ENCODE results near the gene PID1.

PID1 gene

GRCh38 chr2:229231328-229231868, 39.7 kb downstream of the PID1 start:
- TF ChIP-seq CTCF (IDR thresholded peaks at IDR 0.05; ENCODE audit: borderline replicate concordance, control extremely low read depth, extremely low read depth, insufficient read depth, missing control alignments): no peak
- in situ Hi-C loops (cut with MboI; ENCODE audit: low sequenced_read_pairs, unreplicated experiment): no loop called here
- DNase-seq (ENCODE audit: low spot score): no peak

- in situ Hi-C loops (cut with MboI; ENCODE audit: low sequenced_read_pairs, unreplicated experiment): no loop called here
- DNase-seq (ENCODE audit: low spot score): no peak
- TF ChIP-seq CTCF (IDR thresholded peaks at IDR 0.05; ENCODE audit: borderline replicate concordance, control extremely low read depth, extremely low read depth, insufficient read depth, missing control alignments): no peak
These were observed 40.2 kb downstream of the PID1 start for GRCh38 chr2:229230911-229231310.

- TF ChIP-seq CTCF (IDR thresholded peaks at IDR 0.05; ENCODE audit: borderline replicate concordance, control extremely low read depth, extremely low read depth, insufficient read depth, missing control alignments): no peak
- in situ Hi-C loops (cut with MboI; ENCODE audit: low sequenced_read_pairs, unreplicated experiment): no loop called here
- no peak for DNase-seq (ENCODE audit: low spot score)
These were observed 40.8 kb downstream of the PID1 start for GRCh38 chr2:229230256-229230655.

GRCh38 chr2:229226382-229226781, 44.7 kb downstream of the PID1 start:
- TF ChIP-seq CTCF (IDR thresholded peaks at IDR 0.05; ENCODE audit: borderline replicate concordance, control extremely low read depth, extremely low read depth, insufficient read depth, missing control alignments): no peak
- in situ Hi-C loops (cut with MboI; ENCODE audit: low sequenced_read_pairs, unreplicated experiment): no loop called here
- no peak for DNase-seq (ENCODE audit: low spot score)

- no peak for DNase-seq (ENCODE audit: low spot score)
- in situ Hi-C loops (cut with MboI; ENCODE audit: low sequenced_read_pairs, unreplicated experiment): no loop called here
- TF ChIP-seq CTCF (IDR thresholded peaks at IDR 0.05; ENCODE audit: borderline replicate concordance, control extremely low read depth, extremely low read depth, insufficient read depth, missing control alignments): no peak
These were observed 48.0 kb downstream of the PID1 start for GRCh38 chr2:229223107-229223506.

- DNase-seq (ENCODE audit: low spot score): no peak
- TF ChIP-seq CTCF (IDR thresholded peaks at IDR 0.05; ENCODE audit: borderline replicate concordance, control extremely low read depth, extremely low read depth, insufficient read depth, missing control alignments): no peak
- in situ Hi-C loops (cut with MboI; ENCODE audit: low sequenced_read_pairs, unreplicated experiment): no loop called here
These were observed 49.4 kb downstream of the PID1 start for GRCh38 chr2:229221641-229222040.

- DNase-seq (ENCODE audit: low spot score): no peak
- in situ Hi-C loops (cut with MboI; ENCODE audit: low sequenced_read_pairs, unreplicated experiment): no loop called here
- no peak for TF ChIP-seq CTCF (IDR thresholded peaks at IDR 0.05; ENCODE audit: borderline replicate concordance, control extremely low read depth, extremely low read depth, insufficient read depth, missing control alignments)
These were observed 50.8 kb downstream of the PID1 start for GRCh38 chr2:229220254-229220653.
